A549 (cell line): ENCODE results near the gene OMG. TPM values are rescaled to one million over a fixed set of nuclear protein-coding genes. Genes with fewer than 3 reads are reported as not detected.

Experiments
- ATAC-seq, 2 experiments: fragments of 200-7000 bp in 1 of 2; fragments of >200 bp in 1 of 2; cut with Nextera tagmentation in 1 of 2; cut with Tn5 transposase in 1 of 2; 3 replicates each; pipeline versions ENCODE4 v1.8.0 to v1.9.1; 2018 to 2020; ENCODE audit warnings: mild to moderate bottlenecking in 1 of 2, moderate library complexity in 1 of 2
- CTCF ChIA-PET: fragments of 300-600 bp; sonication (Branson Sonifier 250); formaldehyde crosslinking; extraction: SDS; loops from one replicate; lab custom pipeline; 2021; ENCODE audit warnings: antibody characterized with exemption, inconsistent platforms; lab: Yijun Ruan, JAX
- POLR2A ChIA-PET: fragments of 350-600 bp; formaldehyde crosslinking; extraction: SDS; loops from one replicate; lab custom pipeline; 2021; ENCODE audit warnings: antibody characterized with exemption, inconsistent platforms; lab: Yijun Ruan, JAX
- DNase-seq, 2 experiments: peaks; one replicate each; pipeline versions ENCODE4 v3.0.0 to v3.0.0-alpha.2; 2011 to 2016; ENCODE audit warnings: low read depth in 1 of 2, low spot score in 1 of 2
- FAIRE-seq: peaks from 2 replicates; lab custom pipeline; 2011; peaks lifted over from hg19 to GRCh38; lab: Jason Lieb, UNC
- H3K27ac ChIP-seq, 2 experiments: fragments of >200 bp; sonication (Bioruptor Twin); formaldehyde crosslinking; 3 replicates each; pipeline ENCODE4 v1.5.1; 2016 to 2017
- H3K4me1 ChIP-seq: fragments of >200 bp; sonication (Bioruptor Twin); formaldehyde crosslinking; 3 replicates; pipeline ENCODE4 v1.6.1; 2016
- H3K4me2 ChIP-seq: fragments of >200 bp; sonication (Bioruptor Twin); formaldehyde crosslinking; 3 replicates; pipeline ENCODE4 v1.6.1; 2016
- H3K4me3 ChIP-seq: fragments of >200 bp; sonication (Bioruptor Twin); formaldehyde crosslinking; 3 replicates; pipeline ENCODE4 v1.5.1; 2016
- H3K9me3 ChIP-seq: fragments of >200 bp; sonication (Bioruptor Twin); formaldehyde crosslinking; 3 replicates; pipeline ENCODE4 v1.6.1; 2016
- BHLHE40 ChIP-seq: IDR thresholded peaks from 2 replicates; pipeline ENCODE4 v1.6.1; 2012; ENCODE audit warnings: low read depth, low read length, inconsistent platforms
- CBX2 ChIP-seq: fragments of 200-600 bp; sonication (generic); IDR thresholded peaks from 2 replicates; pipeline ENCODE4 v1.6.1; 2016; ENCODE audit warnings: low read depth, mild to moderate bottlenecking, borderline replicate concordance
- CBX8 ChIP-seq: fragments of 200-600 bp; sonication (generic); IDR thresholded peaks from 2 replicates; pipeline ENCODE4 v1.6.1; 2016
- CEBPB ChIP-seq, 2 experiments: fragments of >200 bp in 1 of 2; sonication (Bioruptor Twin) in 1 of 2; formaldehyde crosslinking in 1 of 2; IDR thresholded peaks; 2 replicates each; pipeline ENCODE4 v1.6.1; 2012 to 2016
- CHD4 ChIP-seq: fragments of 200-600 bp; sonication (generic); IDR thresholded peaks from 2 replicates; pipeline ENCODE4 v1.6.1; 2016; ENCODE audit warnings: antibody characterized with exemption, mild to moderate bottlenecking, borderline replicate concordance
- CTCF ChIP-seq: fragments of >200 bp; sonication (Bioruptor Twin); formaldehyde crosslinking; IDR thresholded peaks from 3 replicates; pipeline ENCODE4 v1.5.1; 2016
- EP300 ChIP-seq, 2 experiments: fragments of >200 bp; sonication (Bioruptor Twin); formaldehyde crosslinking; IDR thresholded peaks; 2 replicates in 1 of 2; 3 replicates in 1 of 2; pipeline ENCODE4 v1.6.1; 2016 to 2017
- FOXS1 ChIP-seq: fragments of 250-450 bp; sonication (Bioruptor Pico); IDR thresholded peaks from 2 replicates; pipeline ENCODE4 v1.5.0; 2020; ENCODE audit warnings: mild to moderate bottlenecking, moderate library complexity
- HDAC2 ChIP-seq: fragments of 200-600 bp; sonication (generic); IDR thresholded peaks from 2 replicates; pipeline ENCODE4 v1.6.1; 2016
- HEYL ChIP-seq: fragments of 250-450 bp; sonication (Bioruptor Pico); IDR thresholded peaks from 2 replicates; pipeline ENCODE4 v1.8.0; 2021; ENCODE audit warnings: mild to moderate bottlenecking, moderate library complexity
- HMGXB4 ChIP-seq: fragments of 250-450 bp; sonication (Bioruptor Pico); IDR thresholded peaks from 2 replicates; pipeline ENCODE4 v1.5.0; 2021; ENCODE audit warnings: mild to moderate bottlenecking, moderate library complexity, borderline replicate concordance
- HOXA7 ChIP-seq: fragments of 250-450 bp; sonication (Bioruptor Pico); IDR thresholded peaks from 2 replicates; pipeline ENCODE4 v1.5.0; 2020; ENCODE audit warnings: mild to moderate bottlenecking, moderate library complexity
- HOXB5 ChIP-seq: fragments of 250-450 bp; sonication (Bioruptor Pico); IDR thresholded peaks from 2 replicates; pipeline ENCODE4 v1.5.0; 2020; ENCODE audit warnings: mild to moderate bottlenecking, moderate library complexity
- JUN ChIP-seq, 2 experiments: fragments of >200 bp; sonication (Bioruptor Twin); formaldehyde crosslinking; IDR thresholded peaks; 2 replicates in 1 of 2; 3 replicates in 1 of 2; pipeline ENCODE4 v1.6.1; 2016 to 2017
- JUNB ChIP-seq: fragments of >200 bp; sonication (Bioruptor Twin); formaldehyde crosslinking; IDR thresholded peaks from 2 replicates; pipeline ENCODE4 v1.6.1; 2016
- KDM5A ChIP-seq: fragments of 200-600 bp; sonication (generic); IDR thresholded peaks from 2 replicates; pipeline ENCODE4 v1.6.1; 2016; ENCODE audit warnings: antibody characterized with exemption, mild to moderate bottlenecking
- MAX ChIP-seq: IDR thresholded peaks from 2 replicates; pipeline ENCODE4 v1.6.1; 2012
- MAZ ChIP-seq: fragments of 150-350 bp; IDR thresholded peaks from 2 replicates; pipeline ENCODE4 v1.6.1; 2014; ENCODE audit warnings: antibody characterized with exemption, low read depth, low read length, borderline replicate concordance
- NPAS2 ChIP-seq: fragments of 250-450 bp; sonication (Bioruptor Pico); IDR thresholded peaks from 2 replicates; pipeline ENCODE4 v1.8.0; 2022; ENCODE audit warnings: mild to moderate bottlenecking, moderate library complexity, borderline replicate concordance
- PHF8 ChIP-seq: fragments of 200-600 bp; sonication (generic); IDR thresholded peaks from 2 replicates; pipeline ENCODE4 v1.6.1; 2016; ENCODE audit warnings: low read depth, mild to moderate bottlenecking, antibody characterized with exemption, moderate library complexity, borderline replicate concordance
- POLR2AphosphoS2 ChIP-seq: conservative IDR thresholded peaks from 2 replicates; pipeline ENCODE4 v1.6.1; 2012; ENCODE audit warnings: low read length, improper control_type of control experiment, inconsistent platforms
- RAD21 ChIP-seq, 2 experiments: fragments of >200 bp in 1 of 2; sonication (Bioruptor Twin) in 1 of 2; formaldehyde crosslinking in 1 of 2; IDR thresholded peaks in 1 of 2; conservative IDR thresholded peaks in 1 of 2; 2 replicates in 1 of 2; 3 replicates in 1 of 2; pipeline ENCODE4 v1.6.1; 2012 to 2018; ENCODE audit warnings: inconsistent platforms in 1 of 2
- RNF2 ChIP-seq: fragments of 200-600 bp; sonication (generic); IDR thresholded peaks from 2 replicates; pipeline ENCODE4 v1.6.1; 2016; ENCODE audit warnings: low read depth, mild to moderate bottlenecking, antibody characterized with exemption, moderate library complexity, borderline replicate concordance
- ZC3H11A ChIP-seq: fragments of 450-650 bp; IDR thresholded peaks from 2 replicates; pipeline ENCODE4 v1.6.1; 2014; ENCODE audit warnings: antibody characterized with exemption, mild to moderate bottlenecking
- ZSCAN20 ChIP-seq: fragments of 250-450 bp; sonication (Bioruptor Pico); IDR thresholded peaks from 2 replicates; pipeline ENCODE4 v1.8.0; 2022; ENCODE audit warnings: mild to moderate bottlenecking, moderate library complexity
- WGBS: methylation state at CpG from one replicate; pipeline ENCODE4 v1.1.6; 2017; ENCODE audit errors: missing lambda C conversion rate; 5-methylcytosine and 5-hydroxymethylcytosine counted together
- polyA plus RNA-seq, 4 experiments: library from polyadenylated mRNA; depleted of rRNA in 3 of 4; stranded (reverse); fragments of >200 nt; fragmentation: RNase III in 1 of 4; extraction: RNeasy Plus Mini Kit Qiagen cat#74134 plus additional on column Dnase treatment in 1 of 4; gene quantifications; 2 replicates in 3 of 4; 3 replicates in 1 of 4; pipeline ENCODE4 v1.2.3, GENCODE V29; 2011 to 2017

The OMG gene
- polyA plus RNA-seq, 2 of the 4 experiments (the other 2 are of a cell fraction): not detected

- no peaks in the 10 kb centered on the region for H3K9me3 ChIP-seq
- ChIA-PET POLR2A (no interaction called here), CTCF (interaction anchor here (0.8 to 1.5 kb wide), 2 partner anchors 13 to 90 kb away, joined by 3 read pairs; no protein-coding TSS in a partner anchor)
- H3K4me1 ChIP-seq: no peaks in the 10 kb centered on the region
- no peak overlapping the region for H3K4me3 ChIP-seq
- ATAC-seq (no peak), DNase-seq (no peak), FAIRE-seq (peak; percentile 7)
- no peak overlapping the region for H3K4me2 ChIP-seq
- no peak overlapping the region for H3K27ac ChIP-seq
- TF ChIP-seq FOXS1 (CRISPR knock-in tag) (no peak), MAX (no peak), JUNB (no peak), ZSCAN20 (CRISPR knock-in tag) (no peak), HDAC2 (no peak), POLR2AphosphoS2 (no peak), EP300 (IDR thresholded peaks at IDR 0.05) (no peak), PHF8 (no peak), JUN (IDR thresholded peaks at IDR 0.05) (no peak)
These were observed 13.2 kb downstream of the OMG start for GRCh38 chr17:31283841-31284240.

- 86% methylated on average over 2 of the region's 2 CpGs for WGBS
- ChIA-PET CTCF (no interaction called here), POLR2A (no interaction called here)
- H3K27ac ChIP-seq: no peak overlapping the region
- no peak overlapping the region for H3K4me2 ChIP-seq
- no peaks in the 10 kb centered on the region for H3K4me1 ChIP-seq
- TF ChIP-seq HEYL: no peak
- ATAC-seq (no peak), DNase-seq (no peak), FAIRE-seq (no peak)
- H3K4me3 ChIP-seq: no peak overlapping the region
- no peaks in the 10 kb centered on the region for H3K9me3 ChIP-seq
These were observed 16.0 kb downstream of the OMG start for GRCh38 chr17:31281061-31281460.

- Histone ChIP-seq H3K4me1 (peaks cover 8% of the 10 kb centered on the region), H3K9me3 (no peaks in the 10 kb centered on the region), H3K4me2 (no peak overlapping the region)
- ATAC-seq (no peak), FAIRE-seq (no peak)
- CTCF ChIA-PET: no interaction called here
- 96% methylated on average over 2 of the region's 2 CpGs for WGBS
- POLR2A ChIA-PET: interaction anchor here (0.6 kb wide), 1 partner anchor 91 kb away, joined by 3 read pairs; no protein-coding TSS in a partner anchor
- TF ChIP-seq HMGXB4 (no peak), BHLHE40 (no peak), CTCF (no peak), RNF2 (no peak), JUN (IDR thresholded peaks at IDR 0.05) (no peak), RAD21 (conservative IDR thresholded peaks at IDR 0.05 in 1 of 2, IDR thresholded peaks at IDR 0.05 in 1 of 2) (no peak), ZC3H11A (no peak), NPAS2 (CRISPR knock-in tag) (no peak), CEBPB (IDR thresholded peaks at IDR 0.05) (no peak), CHD4 (no peak), CBX8 (no peak), CBX2 (no peak), KDM5A (no peak), HOXB5 (CRISPR knock-in tag) (no peak), HOXA7 (CRISPR knock-in tag) (no peak), JUNB (no peak), MAZ (no peak)
- TF ChIP-seq, all 56 proteins: peak for 0
- H3K27ac ChIP-seq: no peak overlapping the region
- DNase-seq: no peak
- no peak overlapping the region for H3K4me3 ChIP-seq
These were observed 17.6 kb downstream of the OMG start for GRCh38 chr17:31279401-31279800.
